K562 (cell line): ENCODE results near the gene PLP2.

Source experiments
- EP300 ChIP-seq: IDR thresholded peaks from 2 replicates; pipeline ENCODE4 v1.6.1; 2012; ENCODE audit warnings: low read length, improper control_type of control experiment
- HOMEZ ChIP-seq: fragments of 250-450 bp; sonication (Bioruptor Pico); IDR thresholded peaks from 2 replicates; pipeline ENCODE4 v1.4.0; 2020; ENCODE audit warnings: mild to moderate bottlenecking, moderate library complexity
- MEF2A ChIP-seq: IDR thresholded peaks from 2 replicates; pipeline ENCODE4 v1.6.1; 2011; ENCODE audit warnings: low read depth, mild to moderate bottlenecking, low read length, moderate library complexity; ENCODE audit not compliant: control insufficient read depth
- NR2C2 ChIP-seq, 2 experiments: fragments of 200-800 bp in 1 of 2; sonication (Bioruptor generic) in 1 of 2; sonication (generic) in 1 of 2; formaldehyde crosslinking in 1 of 2; IDR thresholded peaks; 2 replicates each; pipeline versions ENCODE4 v1.6.1 to v1.8.0; 2016 to 2022; ENCODE audit warnings: mild to moderate bottlenecking in 1 of 2, missing compliant biosample characterization in 1 of 2, missing genetic modification characterization in 1 of 2, missing genetic modification reagents in 1 of 2
- SETDB1 ChIP-seq: IDR thresholded peaks from one replicate; pipeline ENCODE4 v1.6.1; 2012; ENCODE audit warnings: low read length, control low read depth, inconsistent platforms
- SNAPC5 ChIP-seq: fragments of 250-450 bp; sonication (Bioruptor Pico); IDR thresholded peaks from 2 replicates; pipeline ENCODE4 v1.8.0; 2021; ENCODE audit warnings: moderate library complexity, mild to moderate bottlenecking, inconsistent platforms
- SRSF1 ChIP-seq: fragments of 200-400 bp; formaldehyde crosslinking; IDR thresholded peaks from 2 replicates; pipeline ENCODE4 v1.6.1; 2017; ENCODE audit warnings: mild to moderate bottlenecking, low read depth, low read length, moderate library complexity
- UBTF ChIP-seq, 2 experiments: IDR thresholded peaks; 2 replicates each; pipeline ENCODE4 v1.6.1; 2012; ENCODE audit warnings: improper control_type of control experiment in 2 of 2, low read depth in 2 of 2, low read length in 2 of 2, borderline replicate concordance in 1 of 2
- ZBTB9 ChIP-seq: fragments of 450-650 bp; formaldehyde crosslinking; IDR thresholded peaks from 2 replicates; pipeline ENCODE4 v1.4.0; 2020; ENCODE audit warnings: mild to moderate bottlenecking, moderate library complexity
- ZFX ChIP-seq: sonication (generic); formaldehyde crosslinking; IDR thresholded peaks from 2 replicates; pipeline ENCODE4 v1.8.0; 2022; ENCODE audit warnings: mild to moderate bottlenecking, missing genetic modification reagents, moderate library complexity
- ZNF780A ChIP-seq: fragments of 250-450 bp; sonication (Bioruptor Pico); IDR thresholded peaks from 2 replicates; pipeline ENCODE4 v1.5.0; 2021; ENCODE audit warnings: mild to moderate bottlenecking

- TF ChIP-seq ZBTB9 (CRISPR knock-in tag) (no peak), NR2C2 (CRISPR knock-in tag; IDR thresholded peaks at IDR 0.05) (no peak), NR2C2 (tag; IDR thresholded peaks at IDR 0.05) (no peak), SNAPC5 (no peak), UBTF (IDR thresholded peaks at IDR 0.05; ENCODE audit: borderline replicate concordance in 1 of 2, low read depth in 2 of 2, low read length in 2 of 2) (no peak), HOMEZ (no peak), SETDB1 (no peak), MEF2A (no peak), ZNF780A (CRISPR knock-in tag) (no peak), SRSF1 (no peak), EP300 (no peak), ZFX (CRISPR knock-in tag) (no peak)
These were observed 23.8 kb upstream of the PLP2 start for GRCh38 chrX:49147936-49148335.
